ENCODE results near the gene IFI30. TPM values are rescaled to one million over a fixed set of nuclear protein-coding genes. Genes with fewer than 3 reads are reported as not detected.
A peak's percentile ranks its signal among the peaks of the same experiment; 100 is the strongest.

IFI30 gene
- total RNA-seq, 2 donors from 2014 or later = 10.1 to 25.8 TPM

DNA sequence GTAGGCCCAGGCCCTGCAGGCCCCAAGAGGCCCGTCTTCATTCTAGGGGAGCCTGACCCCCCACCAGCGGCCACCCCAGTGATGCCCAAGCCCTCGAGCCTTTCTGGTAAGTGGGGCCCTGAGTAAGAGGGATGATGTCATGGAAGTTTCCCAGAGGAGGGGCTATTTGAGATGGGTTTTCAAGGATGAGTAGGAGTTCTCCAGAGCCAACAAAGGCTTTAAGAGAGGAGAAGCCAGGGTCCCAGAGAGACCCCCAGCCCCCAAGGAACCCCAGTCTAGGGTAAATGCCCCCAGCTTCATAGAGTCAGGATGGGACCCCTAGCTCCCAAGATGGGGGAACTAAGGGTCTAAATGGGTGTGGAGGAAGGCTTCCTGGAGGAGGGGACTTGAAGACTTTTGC, 29.7 kb upstream of the IFI30 start:
- H3K4me1 Mint-ChIP-seq = peaks cover 6% of the 10 kb centered on the region
- no peaks in the 10 kb centered on the region for H3K27me3 Mint-ChIP-seq
- no peak overlapping the region for H3K4me3 Mint-ChIP-seq
- ATAC-seq (no peak), DNase-seq (no peak)
- peaks cover 10% of the 10 kb centered on the region for H3K36me3 Mint-ChIP-seq (ENCODE audit: low read depth)
- no peak overlapping the region for H3K27ac Mint-ChIP-seq
- no peaks in the 10 kb centered on the region for H3K9me3 ChIP-seq (ENCODE audit: control insufficient read depth, low read length, poor library complexity, severe bottlenecking)

DNA sequence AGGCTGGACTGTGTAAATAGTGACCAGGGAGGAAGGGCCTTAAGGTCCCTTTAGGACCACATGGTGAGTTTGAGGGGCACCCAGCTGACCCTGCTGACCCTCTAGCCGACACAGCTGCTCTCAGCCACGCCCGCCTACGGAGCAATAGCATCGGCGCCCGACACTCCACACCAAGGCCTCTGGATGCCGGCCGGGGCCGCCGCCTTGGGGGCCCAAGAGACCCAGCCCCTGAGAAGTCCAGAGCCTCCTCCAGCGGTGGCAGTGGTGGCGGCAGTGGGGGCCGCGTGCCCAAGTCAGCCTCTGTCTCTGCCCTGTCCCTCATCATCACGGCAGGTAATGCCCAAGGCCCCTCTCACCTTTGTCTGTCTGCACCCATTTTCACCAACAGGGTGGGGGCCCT, 29.3 kb upstream of the IFI30 start:
- DNase-seq (no peak), ATAC-seq (no peak)
- peaks cover 6% of the 10 kb centered on the region for H3K4me1 Mint-ChIP-seq
- no peak overlapping the region for H3K27ac Mint-ChIP-seq
- H3K9me3 ChIP-seq (ENCODE audit: control insufficient read depth, low read length, poor library complexity, severe bottlenecking) = no peaks in the 10 kb centered on the region
- H3K27me3 Mint-ChIP-seq = no peaks in the 10 kb centered on the region
- H3K36me3 Mint-ChIP-seq (ENCODE audit: low read depth) = peaks cover 7% of the 10 kb centered on the region
- H3K4me3 Mint-ChIP-seq = no peak overlapping the region

DNA sequence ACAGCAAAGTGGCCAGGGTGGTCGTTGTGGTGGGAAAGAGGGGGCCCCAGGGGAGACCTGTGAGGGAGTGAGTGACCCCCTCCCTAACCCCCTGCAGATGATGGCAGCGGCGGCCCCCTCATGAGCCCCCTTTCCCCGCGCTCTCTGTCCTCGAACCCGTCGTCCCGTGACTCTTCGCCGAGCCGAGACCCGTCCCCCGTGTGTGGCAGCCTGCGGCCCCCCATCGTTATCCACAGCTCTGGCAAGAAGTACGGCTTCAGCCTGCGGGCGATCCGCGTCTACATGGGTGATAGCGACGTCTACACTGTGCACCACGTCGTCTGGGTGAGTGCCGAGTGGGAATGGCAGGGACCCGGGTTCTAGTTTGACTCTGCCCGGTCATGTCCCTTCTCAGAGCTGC, 28.7 kb upstream of the IFI30 start:
- Mint-ChIP-seq H3K36me3 (ENCODE audit: low read depth) (peaks cover 7% of the 10 kb centered on the region), H3K4me3 (peak overlapping the region; percentile 49), H3K4me1 (peaks cover 6% of the 10 kb centered on the region), H3K27me3 (no peaks in the 10 kb centered on the region), H3K27ac (no peak overlapping the region)
- ATAC-seq (no peak), DNase-seq (no peak)
- no peaks in the 10 kb centered on the region for H3K9me3 ChIP-seq (ENCODE audit: control insufficient read depth, low read length, poor library complexity, severe bottlenecking)

DNA sequence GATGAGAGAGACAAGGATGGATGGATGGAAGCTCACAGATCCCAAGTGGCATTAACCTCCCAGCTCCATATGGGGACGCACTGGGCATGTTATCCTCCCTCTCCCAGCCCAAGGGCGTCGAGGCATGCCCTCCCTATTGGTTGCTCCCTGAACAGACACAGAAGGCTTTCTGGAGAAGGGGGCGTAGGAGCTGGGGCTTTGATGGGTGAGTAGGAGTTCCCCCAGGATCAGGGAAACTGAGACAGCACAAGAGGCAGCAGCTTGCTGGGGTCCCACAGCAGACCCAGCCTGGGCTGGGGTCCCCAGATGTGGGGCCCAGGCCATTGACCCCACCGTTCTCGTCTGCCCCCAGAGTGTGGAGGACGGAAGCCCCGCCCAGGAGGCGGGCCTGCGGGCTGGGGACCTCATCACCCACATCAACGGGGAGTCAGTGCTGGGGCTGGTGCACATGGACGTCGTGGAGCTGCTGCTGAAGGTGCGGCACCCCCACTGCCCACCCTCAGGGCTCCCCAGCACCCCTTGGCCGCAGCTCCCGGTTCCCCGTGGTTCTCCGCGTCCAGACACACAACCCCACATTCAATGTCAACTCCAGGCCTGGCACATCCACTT, 28.1 kb upstream of the IFI30 start:
- ATAC-seq (no peak), DNase-seq (no peak)
- Mint-ChIP-seq H3K27me3 (no peaks in the 10 kb centered on the region), H3K36me3 (ENCODE audit: low read depth) (peaks cover 5% of the 10 kb centered on the region), H3K4me3 (no peak overlapping the region), H3K27ac (peak overlapping the region; percentile 8), H3K4me1 (peaks cover 6% of the 10 kb centered on the region)
- no peaks in the 10 kb centered on the region for H3K9me3 ChIP-seq (ENCODE audit: control insufficient read depth, low read length, poor library complexity, severe bottlenecking)

DNA sequence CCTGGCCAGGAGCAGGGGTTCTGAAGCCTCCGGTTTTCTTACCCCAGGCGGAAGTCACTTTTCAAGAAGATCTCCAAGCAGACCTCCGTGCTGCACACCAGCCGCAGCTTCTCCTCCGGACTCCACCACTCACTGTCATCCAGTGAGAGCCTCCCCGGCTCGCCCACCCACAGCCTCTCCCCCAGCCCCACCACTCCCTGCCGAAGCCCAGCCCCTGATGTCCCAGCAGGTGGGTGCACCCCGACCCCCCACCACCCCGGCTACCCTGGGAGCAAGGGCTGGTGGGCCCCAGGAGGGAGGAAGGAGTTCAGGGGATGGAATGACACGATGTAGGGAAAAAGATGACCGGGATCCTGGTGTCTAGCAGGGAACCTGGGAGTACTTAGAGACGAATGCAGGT, 26.2 kb upstream of the IFI30 start:
- DNase-seq = no peak
- Mint-ChIP-seq H3K4me3 (no peak overlapping the region), H3K36me3 (ENCODE audit: low read depth) (peaks cover 5% of the 10 kb centered on the region), H3K27ac (peak overlapping the region; percentile 32), H3K4me1 (peaks cover 12% of the 10 kb centered on the region), H3K27me3 (no peaks in the 10 kb centered on the region)
- no peaks in the 10 kb centered on the region for H3K9me3 ChIP-seq (ENCODE audit: control insufficient read depth, low read length, poor library complexity, severe bottlenecking)
- no peak for ATAC-seq

DNA sequence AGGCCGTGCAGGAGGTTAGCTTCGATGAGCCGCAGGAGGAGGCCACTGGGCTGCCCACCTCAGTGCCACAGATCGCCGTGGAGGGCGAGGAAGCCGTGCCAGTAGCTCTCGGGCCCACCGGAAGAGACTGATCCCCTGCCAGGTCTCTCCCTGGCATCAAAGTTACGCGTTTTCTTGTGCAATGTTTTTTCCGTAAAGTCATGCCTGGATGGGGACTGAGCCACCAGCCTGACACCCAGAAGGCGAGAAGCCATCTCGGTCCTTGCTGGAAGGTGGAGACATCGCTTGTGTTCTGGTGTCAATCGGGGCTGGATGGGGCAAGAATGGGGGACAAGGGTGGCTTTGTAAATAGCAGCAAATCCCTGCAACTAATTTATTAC, 24.0 kb upstream of the IFI30 start:
- Mint-ChIP-seq H3K4me1 (peaks cover 20% of the 10 kb centered on the region), H3K36me3 (ENCODE audit: low read depth) (peaks cover 5% of the 10 kb centered on the region), H3K27ac (no peak overlapping the region), H3K4me3 (no peak overlapping the region), H3K27me3 (no peaks in the 10 kb centered on the region)
- ATAC-seq (no peak), DNase-seq (no peak)
- no peaks in the 10 kb centered on the region for H3K9me3 ChIP-seq (ENCODE audit: control insufficient read depth, low read length, poor library complexity, severe bottlenecking)

DNA sequence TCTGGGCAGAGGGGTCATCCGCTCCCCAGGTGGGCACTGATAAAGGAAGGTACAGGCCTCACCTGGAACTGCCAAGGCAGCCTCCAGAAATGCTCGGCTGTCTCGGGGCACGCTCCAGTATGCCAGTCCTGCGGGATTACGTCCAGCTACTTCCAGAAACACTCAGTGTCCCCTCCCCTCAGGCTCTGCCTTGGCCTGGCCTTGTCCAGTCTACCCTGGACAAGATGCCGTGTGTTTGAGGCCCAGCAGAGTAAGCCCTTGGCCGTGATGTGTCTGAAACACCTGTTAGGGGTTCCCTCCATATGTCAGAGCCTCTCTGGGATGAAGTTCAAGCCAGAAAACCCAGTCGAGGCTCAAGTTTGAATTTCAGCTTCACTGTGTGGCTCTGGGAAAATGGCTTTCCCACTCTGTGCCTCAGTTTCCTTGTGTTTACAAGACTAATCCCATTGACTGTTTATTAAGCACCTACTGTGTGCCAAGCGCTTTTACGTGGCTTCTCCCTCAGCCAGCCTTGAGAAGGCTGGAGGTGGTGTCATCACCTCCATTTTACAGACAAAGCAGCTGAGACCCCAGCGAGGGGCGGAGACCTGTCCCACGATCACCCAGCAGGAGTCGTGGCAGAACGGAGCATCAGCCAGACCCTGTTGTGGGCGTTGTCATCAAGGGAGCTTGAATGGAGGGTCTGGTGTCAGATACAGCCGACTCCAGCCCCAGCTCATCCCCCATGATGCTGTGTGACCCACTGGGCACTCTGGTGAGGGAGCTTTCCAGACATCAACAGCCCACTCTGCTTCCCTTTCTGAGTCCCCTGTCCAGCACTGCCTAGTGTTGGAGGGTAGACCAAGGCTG, 22.6 kb upstream of the IFI30 start:
- H3K4me1 Mint-ChIP-seq = peaks cover 24% of the 10 kb centered on the region
- peak overlapping the region; percentile 92 for H3K4me3 Mint-ChIP-seq
- ATAC-seq = no peak
- no peaks in the 10 kb centered on the region for H3K9me3 ChIP-seq (ENCODE audit: control insufficient read depth, low read length, poor library complexity, severe bottlenecking)
- H3K27ac Mint-ChIP-seq = peak overlapping the region; percentile 96
- H3K27me3 Mint-ChIP-seq = no peaks in the 10 kb centered on the region
- DNase-seq = no peak
- peaks cover 5% of the 10 kb centered on the region for H3K36me3 Mint-ChIP-seq (ENCODE audit: low read depth)

DNA sequence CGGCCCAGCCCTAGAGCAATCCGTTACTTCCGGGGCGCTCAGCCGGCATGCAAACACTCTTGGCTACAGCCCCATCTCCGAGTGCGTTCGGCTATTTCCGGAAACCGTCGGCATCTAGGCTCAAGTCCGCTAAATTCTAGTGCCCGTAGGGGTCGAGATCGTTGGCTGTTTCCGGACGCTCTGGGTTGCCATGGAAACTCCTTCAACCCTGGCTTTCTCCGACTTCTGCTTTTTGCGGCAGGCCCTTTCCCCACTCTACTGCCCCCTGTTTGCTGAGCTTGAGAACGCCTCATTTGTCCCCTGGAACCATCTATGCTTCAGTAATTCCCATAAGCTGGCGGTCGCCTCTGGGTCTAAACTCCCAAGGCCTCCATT, 21.2 kb upstream of the IFI30 start:
- peak overlapping the region; percentile 96 for H3K27ac Mint-ChIP-seq
- H3K9me3 ChIP-seq (ENCODE audit: control insufficient read depth, low read length, poor library complexity, severe bottlenecking) = no peaks in the 10 kb centered on the region
- H3K4me1 Mint-ChIP-seq = peaks cover 21% of the 10 kb centered on the region
- ATAC-seq (peak; percentile 69), DNase-seq (peak; percentile 86 to 97 (median 92))
- H3K27me3 Mint-ChIP-seq = no peaks in the 10 kb centered on the region
- H3K36me3 Mint-ChIP-seq (ENCODE audit: low read depth) = no peaks in the 10 kb centered on the region
- peak overlapping the region; percentile 92 for H3K4me3 Mint-ChIP-seq

DNA sequence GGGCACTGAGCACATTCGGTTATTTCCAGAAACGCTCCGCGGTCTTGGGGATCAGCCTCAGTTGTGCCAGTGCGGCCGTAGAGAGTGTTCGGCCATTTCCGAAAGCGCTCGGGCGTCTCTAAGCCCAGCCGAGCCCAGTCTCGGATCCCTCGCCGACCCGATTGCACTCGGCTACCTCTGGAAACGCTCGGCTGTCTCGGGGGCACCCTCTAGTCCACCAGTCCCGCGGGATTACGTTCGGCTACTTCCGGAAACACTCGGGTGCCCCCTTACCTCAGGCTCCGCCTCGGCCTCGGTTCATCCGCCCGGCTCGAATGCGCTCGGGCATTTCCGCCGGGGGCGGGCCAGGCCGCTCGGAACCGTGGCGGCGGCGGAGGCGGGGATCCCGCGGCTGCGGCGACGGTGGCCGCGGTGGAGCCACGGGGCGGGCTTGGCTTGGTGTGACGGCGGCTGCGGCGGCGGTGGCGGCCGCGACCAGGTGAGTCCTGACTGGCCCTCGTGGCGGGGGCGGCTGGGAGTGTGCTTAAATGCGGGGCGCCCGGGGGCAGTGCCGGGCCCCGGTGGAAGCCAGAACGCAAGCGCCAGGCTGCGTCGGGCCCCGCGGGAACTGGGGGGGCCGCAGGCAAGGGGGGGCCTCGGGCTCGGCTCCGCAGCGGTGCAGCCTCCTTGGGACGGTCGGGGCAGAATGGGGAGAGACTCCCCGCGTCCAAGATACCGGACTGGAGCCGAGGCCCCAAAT, 20.6 kb upstream of the IFI30 start, which contains the start of gene PIK3R2:
PIK3R2 (plus strand) TSS at position 347 of the 739 bp plus-strand sequence. CDS start 2,717 bp downstream, outside the sequence.
- Mint-ChIP-seq H3K27ac (peak within 1 kb of the TSS; percentile 96), H3K36me3 (ENCODE audit: low read depth) (no peaks in the 10 kb centered on the region), H3K4me1 (peaks cover 21% of the 10 kb centered on the region), H3K4me3 (peak within 1 kb of the TSS; percentile 92), H3K27me3 (no peaks in the 10 kb centered on the region)
- peak; percentile 95 to 100 (median 98) for DNase-seq
- no peaks in the 10 kb centered on the region for H3K9me3 ChIP-seq (ENCODE audit: control insufficient read depth, low read length, poor library complexity, severe bottlenecking)
- peak; percentile 88 for ATAC-seq

DNA sequence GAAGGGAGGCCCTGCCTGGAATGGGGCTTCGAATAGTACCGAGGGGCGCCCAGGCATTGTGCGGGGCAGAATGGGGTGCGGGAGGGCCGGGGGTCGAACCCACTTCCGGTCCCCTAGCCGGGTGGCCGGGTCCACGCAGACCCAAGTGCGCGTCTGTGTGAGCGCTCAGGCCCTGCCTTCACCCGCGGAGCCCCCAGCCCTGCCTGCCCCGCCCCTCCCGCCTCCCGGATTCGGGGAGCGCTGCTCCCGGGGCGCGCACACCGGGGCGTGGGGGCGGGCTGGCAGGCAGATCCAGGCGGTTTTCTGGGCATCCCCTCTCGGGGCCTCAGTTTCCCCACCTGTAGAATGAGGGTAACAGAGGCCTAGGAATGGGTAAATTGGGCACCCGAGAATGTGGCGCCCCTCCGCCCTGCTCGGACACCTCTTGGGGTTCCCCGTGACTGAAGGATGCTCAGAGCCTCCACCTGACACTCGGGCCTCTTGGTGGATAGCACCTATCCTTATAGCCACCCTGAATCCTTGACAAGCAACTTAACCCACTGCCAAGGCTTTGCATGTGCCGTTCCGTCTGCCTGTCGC, 20.0 kb upstream of the IFI30 start:
- no peaks in the 10 kb centered on the region for H3K36me3 Mint-ChIP-seq (ENCODE audit: low read depth)
- H3K27ac Mint-ChIP-seq = peak overlapping the region; percentile 77
- H3K4me1 Mint-ChIP-seq = peaks cover 21% of the 10 kb centered on the region
- no peaks in the 10 kb centered on the region for H3K27me3 Mint-ChIP-seq
- peak overlapping the region; percentile 92 for H3K4me3 Mint-ChIP-seq
- H3K9me3 ChIP-seq (ENCODE audit: control insufficient read depth, low read length, poor library complexity, severe bottlenecking) = no peaks in the 10 kb centered on the region
- peak in 2 of 3 donors; percentile 28 to 33 for DNase-seq
- no peak for ATAC-seq

DNA sequence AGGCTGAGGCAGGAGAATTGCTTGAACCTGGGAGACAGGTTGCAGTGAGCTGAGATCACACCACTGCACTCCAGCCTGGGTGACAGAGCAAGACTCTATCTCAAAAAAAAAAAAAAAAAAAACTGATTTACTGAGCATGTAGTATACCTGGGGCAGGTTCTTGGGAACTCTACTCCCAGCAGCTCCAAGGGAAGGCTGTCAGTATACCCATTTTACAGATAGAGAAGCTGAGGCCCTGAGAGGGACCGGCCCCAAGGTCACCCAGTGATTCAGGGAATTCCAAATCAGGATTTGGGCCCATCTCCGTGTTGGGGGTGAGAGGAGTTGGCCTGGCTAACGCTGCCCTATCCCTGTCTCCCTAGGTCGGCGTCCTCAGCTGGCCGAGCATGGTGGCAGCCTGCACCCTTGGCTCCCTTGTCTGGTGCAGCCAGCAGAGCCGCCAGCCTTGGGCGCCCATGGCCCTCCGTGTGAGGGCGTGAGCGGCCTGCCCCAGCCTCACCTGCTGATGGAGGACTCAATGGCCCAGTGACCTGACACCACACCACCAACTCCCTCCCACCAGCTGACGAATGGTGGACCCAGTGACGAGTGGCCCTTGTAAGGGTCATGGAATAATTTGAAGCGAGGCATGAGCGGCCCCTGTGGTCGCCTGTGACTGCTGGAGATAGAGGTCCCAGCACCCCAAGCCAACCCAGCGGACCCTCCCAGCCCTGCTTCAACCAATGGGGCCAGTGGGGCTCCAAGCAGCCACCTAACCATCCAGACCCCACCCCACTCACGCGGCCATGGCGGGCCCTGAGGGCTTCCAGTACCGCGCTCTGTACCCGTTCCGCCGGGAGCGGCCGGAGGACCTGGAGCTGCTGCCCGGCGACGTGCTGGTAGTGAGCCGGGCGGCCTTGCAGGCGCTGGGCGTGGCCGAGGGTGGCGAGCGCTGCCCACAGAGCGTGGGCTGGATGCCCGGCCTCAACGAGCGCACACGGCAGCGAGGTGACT, 18.2 kb upstream of the IFI30 start:
- ATAC-seq = no peak
- Mint-ChIP-seq H3K27ac (peak overlapping the region; percentile 41), H3K36me3 (ENCODE audit: low read depth) (no peaks in the 10 kb centered on the region), H3K27me3 (no peaks in the 10 kb centered on the region), H3K4me3 (no peak overlapping the region), H3K4me1 (peaks cover 22% of the 10 kb centered on the region)
- no peaks in the 10 kb centered on the region for H3K9me3 ChIP-seq (ENCODE audit: control insufficient read depth, low read length, poor library complexity, severe bottlenecking)
- no peak for DNase-seq

DNA sequence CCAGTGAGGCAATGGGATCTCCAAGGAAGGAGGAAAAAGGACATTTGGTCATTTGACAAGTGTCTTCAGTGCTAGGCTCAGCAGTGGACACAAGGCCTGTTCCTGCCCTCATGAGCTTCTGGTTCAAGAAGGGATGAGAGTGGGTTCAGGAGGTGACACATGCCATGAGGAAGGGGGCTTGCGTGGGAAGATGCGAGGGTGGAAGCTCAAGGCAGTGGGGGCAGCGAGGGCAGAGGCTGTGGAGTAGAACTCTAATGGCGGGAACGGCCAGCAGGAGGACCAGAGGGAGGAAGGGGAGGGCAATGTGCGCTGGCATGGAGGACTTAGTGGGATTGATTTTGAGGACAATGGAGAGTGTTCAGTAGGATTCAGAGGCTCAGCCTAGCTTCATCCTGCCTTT, 17.3 kb upstream of the IFI30 start:
- peaks cover 25% of the 10 kb centered on the region for H3K4me1 Mint-ChIP-seq
- H3K9me3 ChIP-seq (ENCODE audit: control insufficient read depth, low read length, poor library complexity, severe bottlenecking) = no peaks in the 10 kb centered on the region
- peak overlapping the region; percentile 41 for H3K27ac Mint-ChIP-seq
- H3K27me3 Mint-ChIP-seq = no peaks in the 10 kb centered on the region
- DNase-seq (no peak), ATAC-seq (no peak)
- H3K4me3 Mint-ChIP-seq = no peak overlapping the region
- H3K36me3 Mint-ChIP-seq (ENCODE audit: low read depth) = no peaks in the 10 kb centered on the region
